Caco-2 (cell line): ENCODE data around the gene MGA. TPM values are rescaled to one million over a fixed set of nuclear protein-coding genes. Genes with fewer than 3 reads are reported as not detected.

Experiments
- BruUV-seq: library from RNA; stranded (reverse); fragments of 400-500 nt; replicated peaks from 2 replicates; lab custom pipeline; 2021; lab: Mats Ljungman, UMichigan
- CTCF ChIA-PET: fragments of 300-600 bp; sonication (Branson Sonifier 250); formaldehyde crosslinking; loops from one replicate; lab custom pipeline; 2022; ENCODE audit warnings: antibody characterized with exemption; lab: Charles Lee
- POLR2A ChIA-PET: fragments of 300-600 bp; sonication (Branson Sonifier 250); formaldehyde crosslinking; loops from one replicate; lab custom pipeline; 2022; ENCODE audit warnings: antibody characterized with exemption; lab: Charles Lee
- DNase-seq, 2 experiments: peaks; one replicate each; pipeline versions ENCODE4 v3.0.0 to v3.0.0-alpha.2; 2020 to 2022
- H3K27me3 ChIP-seq: replicated peaks from 2 replicates; pipeline ENCODE4 v1.6.0; 2011; ENCODE audit warnings: low read length; ENCODE audit not compliant: control insufficient read depth, insufficient read depth
- H3K36me3 ChIP-seq: 2 replicates; pipeline ENCODE4 v1.5.1; 2011; ENCODE audit warnings: low read length; ENCODE audit not compliant: control insufficient read depth, insufficient read depth
- H3K4me1 ChIP-seq: fragments of 250-450 bp; sonication (Bioruptor Pico); 2 replicates; pipeline ENCODE4 v1.5.1; 2020; ENCODE audit warnings: mild to moderate bottlenecking
- H3K4me3 ChIP-seq: 2 replicates; pipeline ENCODE4 v1.5.1; 2011; ENCODE audit warnings: low read depth, mild to moderate bottlenecking, control low read depth, low read length
- H3K9me3 ChIP-seq: fragments of 250-450 bp; sonication (Bioruptor Pico); 2 replicates; pipeline ENCODE4 v1.5.1; 2020; ENCODE audit warnings: mild to moderate bottlenecking, moderate library complexity
- H3K27ac Mint-ChIP-seq: one replicate; pipeline ENCODE4 v1.8.0; 2022; ENCODE audit warnings: mixed read lengths; ENCODE audit not compliant: unreplicated experiment
- H3K27me3 Mint-ChIP-seq: one replicate; pipeline ENCODE4 v1.8.0; 2022; ENCODE audit warnings: mixed read lengths; ENCODE audit not compliant: insufficient read depth, unreplicated experiment
- H3K36me3 Mint-ChIP-seq: one replicate; pipeline ENCODE4 v1.8.0; 2022; ENCODE audit warnings: mild to moderate bottlenecking, mixed read lengths; ENCODE audit not compliant: insufficient read depth, unreplicated experiment
- H3K4me1 Mint-ChIP-seq: one replicate; pipeline ENCODE4 v1.8.0; 2022; ENCODE audit warnings: low read depth, mixed read lengths; ENCODE audit not compliant: unreplicated experiment
- H3K4me3 Mint-ChIP-seq: one replicate; pipeline ENCODE4 v1.8.0; 2022; ENCODE audit warnings: mild to moderate bottlenecking, moderate library complexity, mixed read lengths; ENCODE audit not compliant: unreplicated experiment
- H3K9me3 Mint-ChIP-seq: one replicate; pipeline ENCODE4 v1.8.0; 2022; ENCODE audit warnings: mixed read lengths; ENCODE audit not compliant: unreplicated experiment
- intact Hi-C: fragments of 100-400 bp; cut with micrococcal nuclease; formaldehyde crosslinking; loops from one replicate; pipeline ENCODE4 v1.10.0; 2022; ENCODE audit not compliant: unreplicated experiment
- total RNA-seq: library from RNA; stranded (reverse); gene quantifications from 2 replicates; pipeline ENCODE4 v1.2.3, GENCODE V29; 2022
- TF ChIP-seq, protein P1 (sequence below), 2 experiments: fragments of 200-600 bp in 1 of 2; IDR thresholded peaks; 1 replicate in 1 of 2; 2 replicates in 1 of 2; pipeline versions ENCODE4 v1.5.1 to v1.8.0; 2011 to 2022; ENCODE audit warnings: antibody characterized with exemption in 1 of 2, control low read depth in 1 of 2, inconsistent platforms in 1 of 2, low read depth in 1 of 2, low read length in 1 of 2, mild to moderate bottlenecking in 1 of 2, moderate library complexity in 1 of 2; ENCODE audit not compliant: insufficient read depth in 1 of 2, severe bottlenecking in 1 of 2, unreplicated experiment in 1 of 2

MGA gene
- total RNA-seq, 1 experiment from 2014 or later: 59.6 TPM

GRCh38 chr15:41811432-41812195 lies 151.4 kb downstream of the MGA start:
- ChIA-PET CTCF (interaction anchor here (0.7 to 4.0 kb wide), 5 partner anchors 38 to 346 kb away, joined by 3 to 47 read pairs (median 4); partner anchors contain the start of gene MAPKBP1), POLR2A (interaction anchor here (0.6 to 0.8 kb wide), 2 partner anchors 25 to 189 kb away, joined by 3 to 4 read pairs; no protein-coding TSS in a partner anchor)
- Mint-ChIP-seq H3K9me3 (no peaks in the 10 kb centered on the region), H3K27me3 (no peaks in the 10 kb centered on the region), H3K27ac (no peak overlapping the region), H3K36me3 (peaks cover 13% of the 10 kb centered on the region), H3K4me3 (no peak overlapping the region), H3K4me1 (no peaks in the 10 kb centered on the region)
- H3K4me1 ChIP-seq: no peaks in the 10 kb centered on the region
- no peaks in the 10 kb centered on the region for H3K27me3 ChIP-seq
- H3K4me3 ChIP-seq: no peak overlapping the region
- intact Hi-C loops: loop anchor here (1.0 to 5.0 kb wide), 3 partner anchors 37 to 344 kb away; partner anchors contain the start of gene MAPKBP1
- H3K9me3 ChIP-seq: no peaks in the 10 kb centered on the region
- peaks cover 2% of the 10 kb centered on the region; the same call in 1 of the 2 replicates for H3K36me3 ChIP-seq
- TF ChIP-seq, protein P1, sequence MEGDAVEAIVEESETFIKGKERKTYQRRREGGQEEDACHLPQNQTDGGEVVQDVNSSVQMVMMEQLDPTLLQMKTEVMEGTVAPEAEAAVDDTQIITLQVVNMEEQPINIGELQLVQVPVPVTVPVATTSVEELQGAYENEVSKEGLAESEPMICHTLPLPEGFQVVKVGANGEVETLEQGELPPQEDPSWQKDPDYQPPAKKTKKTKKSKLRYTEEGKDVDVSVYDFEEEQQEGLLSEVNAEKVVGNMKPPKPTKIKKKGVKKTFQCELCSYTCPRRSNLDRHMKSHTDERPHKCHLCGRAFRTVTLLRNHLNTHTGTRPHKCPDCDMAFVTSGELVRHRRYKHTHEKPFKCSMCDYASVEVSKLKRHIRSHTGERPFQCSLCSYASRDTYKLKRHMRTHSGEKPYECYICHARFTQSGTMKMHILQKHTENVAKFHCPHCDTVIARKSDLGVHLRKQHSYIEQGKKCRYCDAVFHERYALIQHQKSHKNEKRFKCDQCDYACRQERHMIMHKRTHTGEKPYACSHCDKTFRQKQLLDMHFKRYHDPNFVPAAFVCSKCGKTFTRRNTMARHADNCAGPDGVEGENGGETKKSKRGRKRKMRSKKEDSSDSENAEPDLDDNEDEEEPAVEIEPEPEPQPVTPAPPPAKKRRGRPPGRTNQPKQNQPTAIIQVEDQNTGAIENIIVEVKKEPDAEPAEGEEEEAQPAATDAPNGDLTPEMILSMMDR (IDR thresholded peaks at IDR 0.05; ENCODE audit: insufficient read depth in 1 of 2, low read depth in 1 of 2, low read length in 1 of 2, severe bottlenecking in 1 of 2, unreplicated experiment in 1 of 2): peak; percentile 87 to 90
- no TSS peak for BruUV-seq
- DNase-seq: peak; percentile 79 to 86

DNA sequence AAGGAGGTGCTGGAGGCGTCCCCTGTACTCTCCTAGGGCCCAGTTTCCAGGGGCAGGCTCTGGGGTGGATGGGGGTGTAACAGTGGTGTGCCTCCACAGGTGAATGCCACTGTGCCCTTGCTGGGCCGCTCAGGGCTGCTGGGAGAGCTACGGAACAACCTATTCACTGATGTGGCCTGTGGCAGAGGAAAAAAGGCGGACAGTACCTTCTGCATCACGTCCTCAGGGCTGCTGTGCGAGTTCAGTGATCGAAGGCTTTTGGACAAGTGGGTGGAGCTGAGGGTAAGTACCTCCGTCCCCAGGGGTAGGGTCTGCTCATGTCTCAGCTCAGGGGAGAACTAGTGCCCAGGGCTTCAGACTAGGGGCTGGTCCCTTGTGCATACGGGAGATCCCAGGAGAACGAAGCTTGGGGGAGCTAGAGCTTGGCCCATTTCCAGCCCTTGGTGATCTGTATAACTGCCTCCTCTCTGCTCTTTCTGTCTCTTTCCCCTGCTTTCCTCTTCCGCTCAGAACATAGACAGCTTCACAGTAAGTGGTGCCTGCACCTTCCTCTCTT lies 152.7 kb downstream of the MGA start:
- no peaks in the 10 kb centered on the region for H3K4me1 Mint-ChIP-seq
- POLR2A ChIA-PET: no interaction called here
- Histone ChIP-seq H3K4me3 (no peak overlapping the region), H3K36me3 (peaks cover 2% of the 10 kb centered on the region; the same call in 1 of the 2 replicates), H3K4me1 (no peaks in the 10 kb centered on the region), H3K9me3 (no peaks in the 10 kb centered on the region), H3K27me3 (no peaks in the 10 kb centered on the region)
- H3K9me3 Mint-ChIP-seq: no peaks in the 10 kb centered on the region
- CTCF ChIA-PET: interaction anchor here (0.6 to 2.0 kb wide), 2 partner anchors 39 to 76 kb away, joined by 4 to 8 read pairs; partner anchors contain the start of gene MAPKBP1
- H3K27ac Mint-ChIP-seq: no peak overlapping the region
- H3K36me3 Mint-ChIP-seq: peaks cover 13% of the 10 kb centered on the region
- no peak for DNase-seq
- no peaks in the 10 kb centered on the region for H3K27me3 Mint-ChIP-seq
- TF ChIP-seq, protein P1 (IDR thresholded peaks at IDR 0.05; ENCODE audit: insufficient read depth in 1 of 2, low read depth in 1 of 2, low read length in 1 of 2, severe bottlenecking in 1 of 2, unreplicated experiment in 1 of 2): no peak
- BruUV-seq: no TSS peak
- H3K4me3 Mint-ChIP-seq: no peak overlapping the region
- intact Hi-C loops: loop anchor here (5.0 kb wide), 1 partner anchor 346 kb away; no protein-coding TSS in a partner anchor

DNA sequence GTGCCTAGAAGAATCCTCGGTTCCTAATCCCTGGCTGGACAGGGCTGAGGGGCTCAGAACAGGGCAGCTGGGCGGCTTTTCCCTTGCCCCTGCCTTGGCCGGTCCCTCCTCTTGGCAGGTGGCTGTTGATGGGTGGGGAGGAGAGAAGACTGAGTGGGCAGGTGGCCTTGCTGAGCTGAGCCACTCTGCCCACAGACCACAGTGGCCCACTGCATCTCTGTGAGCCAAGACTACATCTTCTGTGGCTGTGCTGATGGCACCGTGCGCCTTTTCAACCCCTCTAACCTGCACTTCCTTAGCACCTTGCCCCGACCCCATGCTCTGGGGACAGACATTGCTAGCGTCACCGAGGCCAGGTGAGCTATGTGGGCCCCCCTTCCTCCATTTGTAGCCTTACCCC lies 153.2 kb downstream of the MGA start:
- H3K4me3 Mint-ChIP-seq: no peak overlapping the region
- Histone ChIP-seq H3K27me3 (no peaks in the 10 kb centered on the region), H3K4me1 (no peaks in the 10 kb centered on the region), H3K9me3 (no peaks in the 10 kb centered on the region), H3K4me3 (no peak overlapping the region), H3K36me3 (peaks cover 2% of the 10 kb centered on the region; the same call in 1 of the 2 replicates)
- TF ChIP-seq, protein P1 (IDR thresholded peaks at IDR 0.05; ENCODE audit: insufficient read depth in 1 of 2, low read depth in 1 of 2, low read length in 1 of 2, severe bottlenecking in 1 of 2, unreplicated experiment in 1 of 2): no peak
- no peaks in the 10 kb centered on the region for H3K27me3 Mint-ChIP-seq
- ChIA-PET CTCF (interaction anchor here (2.0 kb wide), 1 partner anchor 39 kb away, joined by 8 read pairs; the partner anchor contains the start of gene MAPKBP1), POLR2A (no interaction called here)
- no TSS peak for BruUV-seq
- no peaks in the 10 kb centered on the region for H3K9me3 Mint-ChIP-seq
- H3K27ac Mint-ChIP-seq: no peak overlapping the region
- DNase-seq: no peak
- peaks cover 13% of the 10 kb centered on the region for H3K36me3 Mint-ChIP-seq
- intact Hi-C loops: loop anchor here (5.0 kb wide), 1 partner anchor 346 kb away; no protein-coding TSS in a partner anchor
- H3K4me1 Mint-ChIP-seq: no peaks in the 10 kb centered on the region
